Panc1 (cell line): ENCODE data around the gene FANCB. TPM values are rescaled to one million over a fixed set of nuclear protein-coding genes. Genes with fewer than 3 reads are reported as not detected.

ENCODE experiments used
- ATAC-seq: fragments of 200-7000 bp; cut with Tn5 transposase; 2 replicates; pipeline ENCODE4 v1.9.1; 2020; ENCODE audit warnings: mild to moderate bottlenecking, moderate library complexity
- BruUV-seq: library from RNA; stranded (reverse); fragments of 400-500 nt; replicated peaks from 2 replicates; lab custom pipeline; 2021; lab: Mats Ljungman, UMichigan
- CTCF ChIA-PET: fragments of 300-600 bp; sonication (Branson Sonifier 250); formaldehyde crosslinking; loops from one replicate; lab custom pipeline; 2022; ENCODE audit warnings: antibody characterized with exemption; lab: Charles Lee
- POLR2A ChIA-PET: fragments of 300-600 bp; sonication (Branson Sonifier 250); formaldehyde crosslinking; loops from one replicate; lab custom pipeline; 2022; ENCODE audit warnings: antibody characterized with exemption; lab: Charles Lee
- DNase-seq: peaks from one replicate; pipeline ENCODE4 v3.0.0-alpha.2; 2010; ENCODE audit warnings: low read depth, low spot score
- H3K27ac ChIP-seq: 2 replicates; pipeline ENCODE4 v1.5.1; 2011; ENCODE audit warnings: mild to moderate bottlenecking, low read length, inconsistent platforms
- H3K27me3 ChIP-seq: fragments of 200-500 bp; sonication (Bioruptor generic); 2 replicates; pipeline ENCODE4 v1.6.0; 2014; ENCODE audit warnings: low read length, inconsistent platforms; ENCODE audit not compliant: control insufficient read depth, insufficient read depth
- H3K36me3 ChIP-seq: fragments of 200-500 bp; sonication (Bioruptor generic); 2 replicates; pipeline ENCODE4 v1.5.1; 2014; ENCODE audit warnings: inconsistent platforms, mild to moderate bottlenecking, low read length, moderate library complexity; ENCODE audit not compliant: control insufficient read depth, insufficient read depth
- H3K4me1 ChIP-seq: 2 replicates; pipeline ENCODE4 v1.5.1; 2011; ENCODE audit warnings: inconsistent platforms, mild to moderate bottlenecking, low read length, moderate library complexity; ENCODE audit not compliant: control insufficient read depth, insufficient read depth
- H3K4me3 ChIP-seq, 2 experiments: 2 replicates each; pipeline ENCODE4 v1.5.1; 2011 to 2012; ENCODE audit warnings: low read depth in 2 of 2, low read length in 2 of 2, mild to moderate bottlenecking in 2 of 2, inconsistent platforms in 1 of 2, moderate library complexity in 1 of 2
- H3K9me3 ChIP-seq: fragments of 200-500 bp; sonication (Bioruptor generic); 2 replicates; pipeline ENCODE4 v1.5.1; 2014; ENCODE audit warnings: low read depth, mild to moderate bottlenecking, inconsistent platforms, low read length, moderate library complexity; ENCODE audit not compliant: control insufficient read depth, insufficient read depth
- CTCF ChIP-seq: fragments of 450-650 bp; IDR thresholded peaks from 2 replicates; pipeline ENCODE4 v1.5.1; 2017; ENCODE audit warnings: mild to moderate bottlenecking
- POLR2AphosphoS5 ChIP-seq: IDR thresholded peaks from 2 replicates; pipeline ENCODE4 v1.6.1; 2012; ENCODE audit warnings: mild to moderate bottlenecking, low read depth, low read length, moderate library complexity
- REST ChIP-seq, 2 experiments: IDR thresholded peaks; 2 replicates each; pipeline ENCODE4 v1.6.1; 2011 to 2012; ENCODE audit warnings: low read depth in 2 of 2, control low read depth in 1 of 2, low read length in 1 of 2, mild to moderate bottlenecking in 1 of 2, moderate library complexity in 1 of 2; ENCODE audit not compliant: insufficient read depth in 1 of 2
- SIN3A ChIP-seq: IDR thresholded peaks from 2 replicates; pipeline ENCODE4 v1.6.1; 2012; ENCODE audit warnings: low read depth, mild to moderate bottlenecking, low read length, moderate library complexity, borderline replicate concordance; ENCODE audit not compliant: insufficient read depth
- TCF7L2 ChIP-seq: IDR thresholded peaks from 2 replicates; pipeline ENCODE4 v1.6.1; 2011; ENCODE audit warnings: mild to moderate bottlenecking, low read depth, low read length, inconsistent platforms
- in situ Hi-C: cut with HindIII; loops from 2 replicates; pipeline ENCODE4 v1.10.0; 2016; ENCODE audit warnings: low sequenced_read_pairs, low pct_unique_long_range_greater_than_20kb
- intact Hi-C: fragments of 100-400 bp; cut with micrococcal nuclease; formaldehyde crosslinking; loops from one replicate; pipeline ENCODE4 v1.10.0; 2022; ENCODE audit not compliant: unreplicated experiment
- total RNA-seq: library from RNA; stranded (reverse); gene quantifications from one replicate; pipeline ENCODE4 v1.2.1, GENCODE V29; 2021; ENCODE audit not compliant: unreplicated experiment

Gene FANCB
- total RNA-seq, 1 experiment from 2014 or later, result 4.8 TPM

- DNase-seq, result no peak
- intact Hi-C loops, result no loop called here
- TF ChIP-seq SIN3A, result no peak
- H3K27ac ChIP-seq, result no peak overlapping the region
- H3K4me1 ChIP-seq, result no peaks in the 10 kb centered on the region
- H3K36me3 ChIP-seq, result no peaks in the 10 kb centered on the region
- H3K9me3 ChIP-seq, result no peaks in the 10 kb centered on the region
- H3K27me3 ChIP-seq, result no peaks in the 10 kb centered on the region
- BruUV-seq, result no TSS peak
- in situ Hi-C loops, result no loop called here
- POLR2A ChIA-PET, result no interaction called here
- ATAC-seq, result no peak
- no peak overlapping the region for H3K4me3 ChIP-seq
- CTCF ChIA-PET, result no interaction called here
Measured at GRCh38 chrX:14837155-14837554, 35.7 kb downstream of the FANCB start.

- H3K36me3 ChIP-seq, result no peaks in the 10 kb centered on the region
- in situ Hi-C loops, result no loop called here
- ChIA-PET POLR2A (no interaction called here), CTCF (no interaction called here)
- H3K4me1 ChIP-seq, result no peaks in the 10 kb centered on the region
- ATAC-seq (no peak), DNase-seq (no peak)
- TF ChIP-seq REST (IDR thresholded peaks at IDR 0.05; ENCODE audit: insufficient read depth in 1 of 2, low read depth in 2 of 2, low read length in 1 of 2), result no peak
- TF ChIP-seq CTCF, result no peak
- TF ChIP-seq POLR2AphosphoS5, result no peak
- TF ChIP-seq SIN3A, result no peak
- no peak for TF ChIP-seq TCF7L2
- no peaks in the 10 kb centered on the region for H3K9me3 ChIP-seq
- H3K27me3 ChIP-seq, result no peaks in the 10 kb centered on the region
- no peak overlapping the region for H3K4me3 ChIP-seq
- H3K27ac ChIP-seq, result no peak overlapping the region
- intact Hi-C loops, result no loop called here
- BruUV-seq, result no TSS peak
Measured at GRCh38 chrX:14832586-14832985, 40.3 kb downstream of the FANCB start.

GRCh38 chrX:14832151-14832550 lies 40.7 kb downstream of the FANCB start:
- in situ Hi-C loops, result no loop called here
- ATAC-seq, result no peak
- DNase-seq, result no peak
- intact Hi-C loops, result no loop called here
- ChIA-PET CTCF (no interaction called here), POLR2A (no interaction called here)
- H3K36me3 ChIP-seq, result no peaks in the 10 kb centered on the region
- no TSS peak for BruUV-seq
- no peaks in the 10 kb centered on the region for H3K27me3 ChIP-seq
- H3K4me3 ChIP-seq, result no peak overlapping the region
- H3K9me3 ChIP-seq, result no peaks in the 10 kb centered on the region
- TF ChIP-seq REST (IDR thresholded peaks at IDR 0.05; ENCODE audit: insufficient read depth in 1 of 2, low read depth in 2 of 2, low read length in 1 of 2), result no peak
- H3K27ac ChIP-seq, result no peak overlapping the region
- H3K4me1 ChIP-seq, result no peaks in the 10 kb centered on the region
